Measurements from ENCODE around the gene KSR1. TPM values are rescaled to one million over a fixed set of nuclear protein-coding genes. Genes with fewer than 3 reads are reported as not detected.
"Not testable (repeated sequence)": the region's sequence is repeated elsewhere in the genome, so short reads cannot be mapped to it uniquely, and the experiment has no call there.

Gene KSR1
- total RNA-seq, 1 donor from 2014 or later = 90.2 TPM

DNA sequence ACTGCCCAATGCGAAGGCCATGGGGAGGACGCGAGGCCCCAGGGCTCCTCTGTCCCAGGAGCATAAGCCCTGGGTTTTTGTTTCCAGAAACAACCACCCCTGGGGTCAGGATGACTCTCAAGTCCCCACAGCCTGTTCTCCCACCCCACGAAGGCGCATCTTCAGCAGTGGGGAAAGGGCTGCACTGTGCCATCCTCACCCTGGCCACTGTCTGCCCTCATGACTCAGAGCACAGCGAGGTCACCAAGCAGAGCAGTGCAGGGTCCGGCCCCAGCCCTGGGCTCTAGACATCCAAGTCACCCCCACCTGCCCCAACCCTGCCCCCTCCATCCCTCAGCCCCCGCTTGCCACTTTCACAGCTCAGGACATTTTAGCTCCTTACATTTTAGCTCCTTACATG lies 22.7 kb upstream of the KSR1 start:
- TF ChIP-seq CTCF (IDR thresholded peaks at IDR 0.05; ENCODE audit: insufficient read depth, low read depth, low read length) (no peak), EZH2 (IDR thresholded peaks at IDR 0.05; ENCODE audit: insufficient read depth, low read length) (no peak)
- Histone ChIP-seq H3K9ac (ENCODE audit: low read length) (no peak overlapping the region), H3K27me3 (ENCODE audit: insufficient read depth, low read length) (peaks cover 3% of the 10 kb centered on the region), H3K79me2 (ENCODE audit: insufficient read depth, low read length) (no peaks in the 10 kb centered on the region), H3K4me1 (ENCODE audit: insufficient read depth, low read length) (no peaks in the 10 kb centered on the region), H3K4me3 (ENCODE audit: insufficient read depth, low read depth, low read length) (no peak overlapping the region), H3K27ac (ENCODE audit: low read depth, low read length) (no peak overlapping the region), H4K20me1 (ENCODE audit: insufficient read depth, low read length) (no peaks in the 10 kb centered on the region), H2AFZ (ENCODE audit: low read depth, low read length) (no peak overlapping the region), H3K36me3 (ENCODE audit: insufficient read depth, low read length) (no peaks in the 10 kb centered on the region), H3K4me2 (ENCODE audit: low read length) (no peak overlapping the region), H3K9me3 (ENCODE audit: insufficient read depth, low read depth, low read length) (no peaks in the 10 kb centered on the region)
- no peak overlapping the region for H3K27ac Mint-ChIP-seq (ENCODE audit: unreplicated experiment)
- FAIRE-seq (no peak), DNase-seq (ENCODE audit: low read depth) (no peak)
- peaks cover 1% of the 10 kb centered on the region for H3K9me3 Mint-ChIP-seq (ENCODE audit: unreplicated experiment)
- peaks cover 1% of the 10 kb centered on the region for H3K4me1 Mint-ChIP-seq (ENCODE audit: low read depth, unreplicated experiment)
- no peak overlapping the region for H3K4me3 Mint-ChIP-seq (ENCODE audit: unreplicated experiment)
- H3K27me3 Mint-ChIP-seq (ENCODE audit: low read depth, unreplicated experiment) = peaks cover 7% of the 10 kb centered on the region
- H3K36me3 Mint-ChIP-seq (ENCODE audit: low read depth, unreplicated experiment) = no peaks in the 10 kb centered on the region

- not testable (repeated sequence) for H3K4me2 ChIP-seq (ENCODE audit: low read length); FAIRE-seq
Observed at GRCh38 chr17:27435431-27436070, 20.7 kb upstream of the KSR1 start.

DNA sequence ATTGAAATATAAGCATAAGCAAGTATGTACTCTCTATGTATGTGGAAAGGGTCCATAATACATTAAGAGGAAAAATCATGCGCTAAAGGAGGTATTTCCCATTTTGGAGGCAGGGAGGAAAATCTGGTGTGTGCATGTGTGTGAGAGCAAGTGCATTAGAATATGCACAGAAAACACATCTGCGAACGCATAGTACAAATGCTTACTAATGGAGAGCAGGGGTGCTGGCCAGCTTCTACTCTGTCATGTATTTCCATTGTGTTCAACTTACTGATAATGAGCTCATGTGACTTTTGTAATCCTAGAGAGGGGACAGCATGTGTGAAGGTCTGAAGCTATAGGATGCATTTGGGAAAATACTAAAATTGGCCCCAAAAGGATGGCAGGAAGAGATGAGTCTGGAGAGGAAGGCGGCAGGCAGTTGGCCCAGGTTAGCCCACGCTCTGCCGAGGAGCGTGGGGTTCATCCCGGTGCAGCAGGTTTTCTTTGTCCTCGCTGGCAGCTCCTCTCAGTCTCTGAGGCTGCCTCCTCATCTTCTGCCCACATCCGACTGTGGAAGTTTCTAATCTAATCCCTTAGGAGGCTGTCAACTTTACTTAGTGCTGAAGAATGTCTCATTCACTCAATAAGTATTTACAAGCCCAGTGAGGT lies 17.8 kb upstream of the KSR1 start:
- H3K4me1 Mint-ChIP-seq (ENCODE audit: low read depth, unreplicated experiment) = peaks cover 1% of the 10 kb centered on the region
- no peak overlapping the region for H3K27ac Mint-ChIP-seq (ENCODE audit: unreplicated experiment)

More at GRCh38 chr17:27435431-27436070, 20.7 kb upstream of the KSR1 start:
- not testable (repeated sequence) for H3K4me1 Mint-ChIP-seq (ENCODE audit: low read depth, unreplicated experiment); H3K27me3 ChIP-seq (ENCODE audit: insufficient read depth, low read length); H3K27ac Mint-ChIP-seq (ENCODE audit: unreplicated experiment); H4K20me1 ChIP-seq (ENCODE audit: insufficient read depth, low read length); H3K79me2 ChIP-seq (ENCODE audit: insufficient read depth, low read length); H3K4me3 Mint-ChIP-seq (ENCODE audit: unreplicated experiment); H3K27ac ChIP-seq (ENCODE audit: low read depth, low read length); H3K9ac ChIP-seq (ENCODE audit: low read length); H2AFZ ChIP-seq (ENCODE audit: low read depth, low read length); H3K9me3 ChIP-seq (ENCODE audit: insufficient read depth, low read depth, low read length); H3K36me3 ChIP-seq (ENCODE audit: insufficient read depth, low read length); H3K36me3 Mint-ChIP-seq (ENCODE audit: low read depth, unreplicated experiment); H3K27me3 Mint-ChIP-seq (ENCODE audit: low read depth, unreplicated experiment); DNase-seq (ENCODE audit: low read depth); H3K9me3 Mint-ChIP-seq (ENCODE audit: unreplicated experiment); H3K4me3 ChIP-seq (ENCODE audit: insufficient read depth, low read depth, low read length); H3K4me1 ChIP-seq (ENCODE audit: insufficient read depth, low read length)

More for the DNA sequence above, 17.8 kb upstream of the KSR1 start:
- no peaks in the 10 kb centered on the region for H3K36me3 ChIP-seq (ENCODE audit: insufficient read depth, low read length)
- no peak overlapping the region for H3K27ac ChIP-seq (ENCODE audit: low read depth, low read length)
- H3K9me3 ChIP-seq (ENCODE audit: insufficient read depth, low read depth, low read length) = no peaks in the 10 kb centered on the region
- Mint-ChIP-seq H3K27me3 (ENCODE audit: low read depth, unreplicated experiment) (peaks cover 9% of the 10 kb centered on the region), H3K4me3 (ENCODE audit: unreplicated experiment) (no peak overlapping the region), H3K9me3 (ENCODE audit: unreplicated experiment) (peaks cover 2% of the 10 kb centered on the region), H3K36me3 (ENCODE audit: low read depth, unreplicated experiment) (no peaks in the 10 kb centered on the region)
- H3K9ac ChIP-seq (ENCODE audit: low read length) = no peak overlapping the region
- no peak overlapping the region for H3K4me2 ChIP-seq (ENCODE audit: low read length)
- no peaks in the 10 kb centered on the region for H3K4me1 ChIP-seq (ENCODE audit: insufficient read depth, low read length)
- no peak overlapping the region for H3K4me3 ChIP-seq (ENCODE audit: insufficient read depth, low read depth, low read length)
- no peak for TF ChIP-seq CTCF (IDR thresholded peaks at IDR 0.05; ENCODE audit: insufficient read depth, low read depth, low read length)
- TF ChIP-seq EZH2 (IDR thresholded peaks at IDR 0.05; ENCODE audit: insufficient read depth, low read length) = no peak
- peaks cover 3% of the 10 kb centered on the region for H3K27me3 ChIP-seq (ENCODE audit: insufficient read depth, low read length)
- no peak for FAIRE-seq
- no peaks in the 10 kb centered on the region for H3K79me2 ChIP-seq (ENCODE audit: insufficient read depth, low read length)
- no peaks in the 10 kb centered on the region for H4K20me1 ChIP-seq (ENCODE audit: insufficient read depth, low read length)
- no peak overlapping the region for H2AFZ ChIP-seq (ENCODE audit: low read depth, low read length)
- DNase-seq (ENCODE audit: low read depth) = no peak
